HG03139 (cell line): ENCODE results near the gene DNAJC24.
"Not testable (repeated sequence)": the region's sequence is repeated elsewhere in the genome, so short reads cannot be mapped to it uniquely, and the experiment has no call there.

Source experiments
- ATAC-seq: cut with Tn5 transposase; IDR thresholded peaks from one replicate; pipeline ENCODE4 v1.9.1; 2021; ENCODE audit not compliant: unreplicated experiment

Gene DNAJC24, protein sequence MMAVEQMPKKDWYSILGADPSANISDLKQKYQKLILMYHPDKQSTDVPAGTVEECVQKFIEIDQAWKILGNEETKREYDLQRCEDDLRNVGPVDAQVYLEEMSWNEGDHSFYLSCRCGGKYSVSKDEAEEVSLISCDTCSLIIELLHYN

DNA sequence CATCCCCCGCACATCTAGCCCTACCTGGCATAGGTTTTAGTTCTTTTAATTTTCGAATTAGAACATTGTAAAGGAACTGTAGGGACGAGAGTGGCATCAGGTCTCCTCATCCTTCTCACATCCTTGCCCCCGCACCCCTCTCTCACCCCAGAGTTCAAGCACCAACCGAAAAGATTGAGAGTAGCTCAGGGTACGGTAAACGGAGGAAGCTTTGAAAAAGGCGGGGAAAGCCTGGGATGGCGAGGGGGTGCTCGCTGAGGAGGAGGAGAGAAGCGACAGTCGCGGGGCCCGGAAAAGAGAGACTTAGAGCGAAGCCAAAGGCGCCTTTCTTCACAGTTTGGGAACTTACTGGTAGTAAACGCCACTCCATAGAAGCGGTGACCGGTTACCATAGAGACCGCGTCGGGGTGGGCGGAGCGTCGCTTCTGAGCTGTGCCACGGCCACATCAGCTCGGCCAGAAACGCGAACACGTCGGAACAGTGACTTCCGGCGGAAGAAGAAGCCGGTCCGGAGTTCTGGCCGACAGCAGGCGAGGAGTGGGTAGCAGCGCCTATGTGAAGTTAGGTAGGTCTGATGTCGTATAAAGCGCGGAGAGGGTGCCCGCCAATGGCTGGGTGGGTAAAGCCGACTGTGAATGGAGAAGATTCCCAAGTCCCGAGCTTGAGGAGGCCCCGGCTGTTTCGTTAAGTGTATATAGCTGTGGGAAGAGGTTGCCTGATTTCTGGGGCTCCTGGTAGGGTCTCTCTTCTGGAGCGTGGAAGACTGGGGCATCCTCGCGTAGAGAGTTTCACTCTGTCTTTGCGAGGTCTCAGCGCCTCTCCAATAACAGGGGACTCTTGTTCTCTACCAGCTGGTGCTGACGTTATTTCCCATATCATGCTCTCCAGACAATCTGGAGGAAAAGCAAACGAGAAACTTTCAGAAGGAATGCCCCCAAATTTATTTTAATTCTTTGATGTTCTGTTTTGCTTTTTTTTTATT is at the start of gene DNAJC24, which contains the start of gene DCDC1:
DNAJC24 (plus strand) TSS at position 513 of the 982 bp plus-strand sequence. CDS start 889 bp downstream, outside the sequence.
DCDC1 (minus strand) TSS at position 392 of the 982 bp plus-strand sequence. CDS start 41,459 bp downstream, outside the sequence.
- ATAC-seq: peak; percentile 99

DNA sequence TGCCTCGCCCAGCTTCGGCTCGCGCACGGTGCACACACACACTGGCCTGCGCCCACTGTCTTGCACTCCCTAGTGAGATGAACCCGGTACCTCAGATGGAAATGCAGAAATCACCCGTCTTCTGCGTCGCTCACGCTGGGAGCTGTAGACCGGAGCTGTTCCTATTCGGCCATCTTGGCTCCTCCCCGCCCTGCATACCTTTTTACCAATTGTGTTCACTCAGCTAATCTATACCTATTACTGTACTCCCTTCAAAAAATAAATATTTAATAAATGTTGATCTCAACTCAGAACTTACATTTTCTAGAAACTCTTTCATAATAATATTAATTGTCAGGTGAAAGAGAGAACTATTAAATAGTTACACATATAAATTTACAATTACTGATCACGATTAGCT is 48.2 kb upstream of the DNAJC24 start:
- ATAC-seq: not testable (repeated sequence)

DNA sequence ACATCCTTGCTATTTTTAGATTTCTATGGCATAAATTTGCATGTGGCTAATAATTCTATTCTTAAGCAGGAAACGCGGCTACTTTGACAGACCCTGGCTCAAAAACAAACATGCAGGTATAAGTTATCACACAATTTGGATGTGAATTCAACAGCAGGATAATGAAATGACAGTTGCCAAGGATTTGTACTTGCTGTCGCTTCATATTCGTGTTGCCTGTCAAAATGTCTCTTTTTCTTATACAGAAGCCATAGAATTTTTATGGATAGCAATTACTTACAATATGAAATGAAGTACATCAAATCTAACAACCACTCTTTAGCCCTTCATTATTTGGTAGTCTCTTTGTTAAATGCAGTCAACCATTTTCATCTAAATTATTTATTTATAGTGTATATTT is 46.5 kb upstream of the DNAJC24 start:
- ATAC-seq: no peak

DNA sequence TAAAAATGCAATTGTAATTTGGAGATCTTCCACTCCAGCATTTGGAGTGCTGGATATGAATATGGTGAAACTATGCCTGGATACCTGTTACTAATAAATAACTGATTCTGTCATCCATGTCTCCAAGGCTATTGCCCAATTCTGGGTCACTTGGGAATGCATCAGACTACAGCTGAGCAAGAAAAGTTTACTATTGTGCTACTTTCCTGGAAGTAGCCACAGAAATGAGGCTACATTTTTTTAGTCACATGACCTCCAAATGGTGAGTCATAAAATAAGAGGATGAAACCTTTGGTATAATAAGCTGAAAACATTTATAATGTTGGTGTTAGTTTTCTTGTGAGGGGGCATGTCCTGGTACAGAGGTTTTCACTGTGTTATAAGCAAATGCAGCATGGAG is 44.5 kb upstream of the DNAJC24 start:
- ATAC-seq: no peak

DNA sequence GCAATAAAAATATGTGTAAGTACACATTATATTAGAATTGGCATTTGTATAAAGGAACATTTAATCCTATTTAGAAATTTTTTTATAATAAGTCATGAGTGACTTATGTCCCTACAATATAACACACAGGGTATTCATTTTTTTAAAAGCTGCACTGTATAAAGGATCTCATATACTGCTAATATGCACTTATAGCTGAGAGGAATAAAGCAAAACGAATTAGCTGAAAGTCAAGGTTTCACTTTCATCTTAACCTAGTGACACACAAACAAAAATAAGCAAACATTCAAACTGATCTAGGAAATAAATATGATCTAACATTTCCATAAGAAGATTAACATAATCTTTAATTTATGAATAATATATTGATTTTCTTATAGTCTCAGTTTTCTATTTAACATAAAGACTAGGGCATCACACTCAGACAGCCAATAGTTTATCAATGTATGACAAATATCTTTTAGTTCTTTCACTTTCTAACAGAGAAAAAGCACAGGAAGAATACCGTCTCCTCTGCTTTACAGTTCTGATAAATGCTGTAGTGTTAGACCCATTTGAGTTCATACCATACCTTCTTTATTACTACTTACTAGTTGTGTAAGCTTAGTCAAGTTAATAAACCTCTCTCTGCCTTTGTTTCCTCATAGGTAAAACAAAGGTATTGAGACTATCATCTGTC is 43.1 kb upstream of the DNAJC24 start:
- ATAC-seq: no peak

DNA sequence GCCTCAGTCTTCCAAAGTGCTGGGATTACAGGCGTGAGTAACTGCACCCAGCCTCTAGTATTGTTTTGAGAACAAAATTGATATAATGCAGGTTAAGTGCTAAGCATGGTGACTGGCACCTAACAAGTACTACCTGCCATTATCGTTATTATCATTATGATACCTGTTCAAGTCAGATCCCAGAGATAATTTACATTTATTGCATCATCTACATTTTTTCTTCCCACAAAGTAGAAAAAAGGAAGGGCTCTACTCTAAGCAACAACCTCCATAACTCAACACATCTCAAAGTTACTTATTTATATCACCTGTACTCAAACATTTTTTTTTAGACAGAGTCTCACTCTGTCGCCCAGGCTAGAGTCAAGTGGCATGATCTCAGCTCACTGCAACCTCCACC is 42.2 kb upstream of the DNAJC24 start:
- no peak for ATAC-seq

DNA sequence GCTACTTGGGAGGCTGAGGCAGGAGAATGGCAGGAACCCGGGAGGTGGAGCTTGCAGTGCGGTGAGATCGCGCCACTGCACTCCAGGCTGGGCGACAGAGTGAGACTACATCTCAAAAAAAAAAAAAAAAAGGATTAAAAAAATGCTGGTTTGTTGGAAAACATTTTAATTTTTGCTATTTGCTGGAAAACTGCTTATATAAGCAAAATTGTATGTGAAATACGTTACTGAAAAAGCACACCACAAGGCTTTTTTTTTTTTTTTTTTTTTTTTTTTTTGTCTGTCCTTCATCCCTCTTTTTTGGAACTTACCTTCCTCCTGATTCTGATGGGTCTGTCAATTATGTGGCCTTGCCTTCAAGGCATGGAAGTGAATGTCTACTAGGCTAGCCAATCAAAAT is 41.0 kb upstream of the DNAJC24 start:
- no peak for ATAC-seq

DNA sequence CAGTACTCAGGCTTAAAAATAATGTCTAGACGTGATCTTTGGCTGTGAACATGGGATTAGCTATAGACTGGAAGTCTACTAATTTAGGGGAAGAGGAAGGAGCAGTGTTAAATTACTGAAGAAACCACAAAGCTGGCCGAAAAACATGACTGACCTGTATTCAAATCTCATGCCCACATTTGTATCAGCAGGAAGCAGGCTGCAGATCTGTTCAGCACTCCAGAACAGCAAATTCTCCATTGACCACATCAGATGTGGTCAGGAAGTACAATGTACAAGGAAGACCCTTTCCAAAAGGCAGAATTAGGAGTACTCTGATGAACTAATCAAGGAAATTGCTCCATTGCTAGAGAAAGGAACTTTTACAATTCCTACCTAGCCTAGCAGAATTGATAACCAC is 31.9 kb upstream of the DNAJC24 start:
- no peak for ATAC-seq

DNA sequence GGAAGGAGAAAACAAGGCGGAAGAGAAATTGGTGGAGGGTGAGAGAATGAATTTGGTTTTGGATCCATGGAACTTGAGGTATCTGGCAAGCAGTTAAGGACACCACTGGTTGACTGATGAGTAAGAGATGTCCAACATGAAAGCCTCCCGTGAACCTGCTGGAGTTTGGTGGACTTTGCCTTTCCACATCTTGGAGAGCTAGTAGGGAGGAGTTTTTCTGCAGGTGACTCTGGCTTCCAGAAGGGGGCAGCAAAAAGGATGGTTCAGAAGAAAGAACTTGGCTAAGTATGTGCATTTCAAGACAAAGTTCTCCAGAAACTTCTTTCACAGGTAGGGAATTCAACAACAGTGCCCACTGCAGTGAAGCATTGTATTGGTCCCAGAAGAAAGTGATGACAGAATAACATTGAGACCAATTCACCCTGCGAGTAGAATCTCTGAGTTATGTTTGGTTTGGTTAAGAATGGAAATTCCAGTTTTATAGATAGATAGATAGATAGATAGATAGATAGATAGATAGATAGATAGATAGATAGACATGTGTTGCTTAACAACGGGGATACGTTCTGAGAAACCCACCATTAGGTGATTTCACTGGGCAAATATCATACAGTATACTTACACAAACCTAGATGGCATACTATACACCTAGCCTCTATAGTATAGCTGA is 28.6 kb upstream of the DNAJC24 start:
- ATAC-seq: no peak

DNA sequence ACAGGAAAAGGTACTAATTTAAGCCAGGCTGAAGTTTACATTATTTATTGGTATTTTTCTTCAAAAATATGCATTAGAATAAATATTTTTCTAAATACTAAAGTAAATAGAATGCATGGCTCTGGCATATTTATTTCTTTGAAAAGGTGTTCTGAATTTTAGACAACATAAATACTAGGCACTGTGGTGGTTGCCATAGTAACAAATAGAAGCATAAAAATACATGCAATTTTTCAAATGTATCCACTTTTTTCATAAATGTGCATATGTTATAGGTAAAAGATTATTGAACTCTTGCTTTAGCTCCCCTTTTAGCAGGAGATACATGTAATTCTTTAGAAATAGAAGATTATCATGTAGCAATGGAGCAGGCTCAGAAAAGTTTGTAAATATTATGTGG is 18.5 kb upstream of the DNAJC24 start:
- no peak for ATAC-seq

DNA sequence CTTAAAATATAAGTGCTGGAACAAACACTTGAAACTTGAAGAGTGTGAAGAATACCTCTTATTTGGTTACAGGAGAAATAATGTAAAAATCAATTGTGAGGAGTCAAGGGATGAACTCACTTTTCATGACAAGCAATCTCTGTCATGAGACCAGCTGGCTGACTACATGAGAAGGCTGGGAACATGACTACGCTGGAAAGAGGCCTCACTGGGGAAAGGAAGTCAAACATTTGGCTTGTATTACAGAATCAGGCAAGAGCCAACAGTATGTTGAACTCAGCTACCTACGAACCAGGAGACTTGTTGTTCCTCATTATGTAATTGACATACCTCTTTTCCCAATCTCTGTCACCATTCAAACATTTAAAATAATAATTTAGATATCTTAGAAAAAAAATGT is 14.5 kb upstream of the DNAJC24 start:
- no peak for ATAC-seq

DNA sequence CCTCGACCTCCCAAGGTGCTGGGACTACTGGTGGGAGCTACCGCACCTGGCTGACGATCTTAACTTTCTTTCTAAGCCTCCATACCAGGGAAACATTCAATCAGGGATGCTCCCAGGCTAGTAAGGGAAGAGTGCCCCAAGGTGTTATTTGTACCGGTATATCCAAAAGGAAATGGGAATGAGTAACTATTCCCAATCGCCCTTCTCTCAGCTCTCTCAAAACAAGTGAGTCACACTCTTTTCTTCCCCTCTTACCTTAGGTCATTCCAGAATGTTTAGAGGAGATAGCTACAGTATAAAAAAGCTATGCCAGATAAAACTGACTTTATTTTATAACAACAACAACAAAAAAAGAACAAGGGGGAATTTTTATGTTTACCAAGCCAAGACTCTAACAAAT is 13.8 kb upstream of the DNAJC24 start:
- ATAC-seq: no peak

DNA sequence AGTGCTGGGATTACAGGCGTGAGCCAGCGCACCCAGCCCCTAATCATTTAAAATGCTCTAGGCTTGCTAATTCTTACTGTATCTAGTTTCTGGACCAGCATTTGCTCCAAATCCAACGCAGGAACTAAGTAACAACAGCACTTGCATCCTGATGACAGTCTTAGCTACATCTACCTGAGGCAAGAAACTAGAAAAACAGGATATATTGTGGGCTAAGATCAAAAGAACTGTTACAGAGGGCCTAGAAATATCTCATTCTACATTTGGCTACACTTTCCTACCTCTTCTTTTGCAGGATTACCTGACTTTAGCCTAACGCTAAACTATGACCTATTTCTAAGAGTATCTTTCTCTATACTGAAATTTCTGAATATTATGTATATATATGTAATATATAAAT is 7.9 kb upstream of the DNAJC24 start:
- ATAC-seq: no peak

DNA sequence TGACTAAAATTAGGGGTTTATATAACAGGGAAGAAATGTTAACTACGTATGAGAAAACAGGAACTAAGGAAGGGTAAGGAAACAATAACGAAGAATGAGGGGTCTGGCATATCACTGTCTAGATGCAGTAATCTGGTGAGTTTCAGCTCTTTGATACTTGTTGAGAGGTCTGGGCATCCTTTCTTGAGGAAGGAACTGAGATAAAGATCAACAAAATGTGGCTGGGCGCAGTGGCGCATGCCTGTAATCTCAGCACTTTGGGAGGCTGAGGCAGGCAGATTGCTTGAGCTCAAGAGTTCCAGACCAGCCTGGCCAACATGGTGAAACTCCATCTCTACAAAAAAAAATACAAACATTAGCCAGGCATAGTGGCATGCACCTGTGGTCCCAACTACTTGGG is 2.9 kb upstream of the DNAJC24 start:
- no peak for ATAC-seq

DNA sequence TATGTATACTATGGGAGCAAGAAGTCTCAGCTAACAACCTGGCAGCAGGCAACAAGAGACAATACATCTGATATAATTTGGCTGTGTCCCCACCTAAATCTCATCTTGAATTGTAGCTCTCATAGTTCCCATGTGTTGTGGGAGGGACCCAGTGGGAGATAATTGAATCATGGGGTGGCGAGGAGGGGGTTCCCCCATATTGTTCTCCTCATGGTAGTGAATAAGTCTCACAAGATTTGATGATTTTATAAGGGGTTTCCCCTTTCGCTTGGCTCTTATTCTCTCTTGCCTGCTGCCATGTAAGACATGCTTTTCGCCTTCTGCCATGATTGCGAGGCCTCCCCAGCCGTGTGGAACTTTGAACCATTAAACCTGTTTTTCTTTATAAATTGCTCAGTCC is 6.2 kb downstream of the DNAJC24 start:
- no peak for ATAC-seq

DNA sequence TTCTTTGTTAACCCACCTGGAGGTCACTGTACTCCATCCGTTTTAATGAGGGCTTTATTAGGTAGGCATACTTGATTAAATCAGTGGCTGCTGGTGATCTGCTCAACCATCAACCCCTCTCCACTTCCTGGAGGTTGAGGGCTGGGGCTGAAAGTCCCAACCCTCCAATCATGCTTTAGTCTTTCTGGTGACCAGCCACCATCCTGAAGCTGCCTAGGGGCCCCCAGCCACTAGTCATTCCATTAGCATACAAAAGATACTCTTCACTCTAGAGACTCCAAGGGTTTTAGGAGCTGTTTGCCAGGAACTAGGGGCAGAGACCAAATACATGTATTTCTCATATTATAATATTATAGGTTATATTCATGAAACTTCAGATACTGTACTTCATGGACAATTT is 13.5 kb downstream of the DNAJC24 start:
- no peak for ATAC-seq

DNA sequence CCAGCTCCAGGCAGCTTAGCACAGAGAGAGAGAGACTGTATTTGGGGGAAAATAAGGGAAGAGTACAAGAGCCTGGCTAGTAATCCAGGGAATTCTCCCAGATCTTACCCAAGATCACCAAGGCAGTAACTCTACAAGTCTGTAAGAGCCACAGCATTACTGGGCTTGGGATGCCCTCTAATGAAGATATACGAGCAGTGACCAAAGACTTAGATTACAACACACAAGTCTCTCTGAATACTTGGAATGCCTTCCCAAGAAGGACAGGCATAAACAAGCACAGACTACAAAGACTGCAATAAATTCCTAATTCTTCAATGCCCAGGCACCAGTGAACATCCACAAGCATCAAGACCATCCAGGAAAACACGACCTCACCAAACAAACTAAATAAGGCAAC is 17.7 kb downstream of the DNAJC24 start:
- no peak for ATAC-seq

DNA sequence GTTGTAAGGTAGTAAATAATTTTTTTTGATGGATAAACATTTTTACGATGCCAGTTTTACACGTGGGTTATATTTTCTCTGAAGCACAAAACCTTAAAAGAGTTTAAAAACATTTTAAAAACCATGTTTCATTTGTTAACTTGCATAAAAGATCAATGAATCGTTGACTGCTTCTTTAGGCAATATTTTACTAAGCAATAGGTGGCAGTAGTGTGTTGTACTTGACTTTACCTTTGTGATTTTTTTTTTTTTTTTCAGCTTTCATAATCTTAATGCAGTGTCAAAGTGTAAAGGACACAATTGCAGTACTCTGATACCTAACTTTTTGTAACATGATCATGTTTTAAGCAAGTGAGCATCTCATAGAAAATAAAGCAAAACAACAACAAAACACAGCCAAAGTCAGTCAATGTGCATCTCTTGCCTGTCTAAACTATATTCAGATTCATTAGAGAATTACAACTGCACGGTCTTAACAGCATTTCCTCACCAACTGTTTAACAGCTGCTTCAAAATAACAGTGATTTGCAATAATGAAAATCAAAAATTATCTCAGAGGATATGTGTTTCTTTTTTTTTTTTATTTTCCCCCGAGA is 27.7 kb downstream of the DNAJC24 start:
- ATAC-seq: no peak

DNA sequence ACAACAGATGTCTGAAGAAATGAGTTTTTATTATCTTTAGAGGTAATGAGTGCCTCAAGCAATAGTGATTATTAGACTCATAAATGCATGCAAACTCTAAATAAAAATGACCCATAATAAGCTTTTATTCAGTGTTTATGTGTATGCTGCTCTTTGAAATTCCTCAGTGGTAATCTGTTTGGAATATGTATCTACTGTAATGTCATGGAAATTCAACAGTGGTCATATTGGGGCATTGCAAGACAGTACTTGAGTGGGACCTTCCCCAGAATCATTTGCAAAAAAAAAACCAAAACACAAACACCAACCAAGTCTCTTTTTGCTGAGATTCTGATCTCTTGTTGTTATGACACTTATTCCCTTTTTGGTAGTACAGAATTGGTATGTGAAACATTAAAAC is 35.0 kb downstream of the DNAJC24 start:
- ATAC-seq: no peak

DNA sequence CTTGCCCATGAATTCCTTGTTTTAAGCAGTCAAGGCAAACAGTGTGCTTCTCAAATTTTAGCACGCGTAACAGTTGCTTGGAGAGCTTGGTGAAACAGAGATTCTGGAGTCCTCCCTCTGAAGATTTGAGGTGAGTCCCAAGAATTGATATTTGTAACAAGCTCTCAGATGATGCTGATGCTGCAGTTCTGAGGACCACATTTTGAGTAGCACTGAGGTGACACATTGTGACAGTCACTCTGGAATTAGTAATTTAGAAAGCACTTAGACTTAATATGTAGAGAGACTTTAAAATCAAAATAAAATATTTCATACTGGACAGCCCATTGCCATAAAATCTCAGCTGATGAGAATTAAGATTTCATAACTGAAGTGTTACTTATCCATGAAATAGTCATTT is 38.5 kb downstream of the DNAJC24 start:
- no peak for ATAC-seq

DNA sequence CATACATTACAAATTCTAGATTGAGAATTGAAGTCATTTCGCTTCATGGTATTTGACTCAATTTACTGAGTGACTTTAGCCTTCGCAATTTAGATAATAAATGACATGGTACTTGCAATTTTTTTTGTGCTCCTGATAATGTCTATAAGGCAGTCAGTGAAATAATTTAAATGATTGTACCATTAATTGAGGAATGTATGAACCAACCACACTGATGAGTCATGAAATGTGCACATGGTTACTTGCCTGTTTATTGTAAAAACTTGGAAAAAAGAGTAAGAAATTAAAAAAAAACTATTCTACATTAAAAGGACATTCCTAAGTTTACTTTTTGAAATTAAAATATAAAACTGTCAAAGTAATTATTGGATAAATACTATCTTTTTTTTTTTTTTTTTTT is 43.3 kb downstream of the DNAJC24 start:
- ATAC-seq: no peak
